D721Med (cell line): Measurements from ENCODE around the gene ENPP3.

Source experiments
- DNase-seq: peaks from one replicate; pipeline ENCODE4 v3.0.0; 2011; ENCODE audit warnings: low spot score; ENCODE audit not compliant: insufficient read length
- FAIRE-seq: peaks from 2 replicates; lab custom pipeline; 2011; peaks lifted over from hg19 to GRCh38; lab: Jason Lieb, UNC
- CTCF ChIP-seq: IDR thresholded peaks from 2 replicates; pipeline ENCODE4 v1.5.1; 2012; ENCODE audit warnings: mild to moderate bottlenecking, control low read depth; ENCODE audit not compliant: insufficient read depth; ENCODE audit errors: missing control alignments

Gene ENPP3

GRCh38 chr6:131754715-131755567 is 117.8 kb downstream of the ENPP3 start:
- no peak for TF ChIP-seq CTCF
- no peak for FAIRE-seq

GRCh38 chr6:131755597-131755996 is 118.5 kb downstream of the ENPP3 start:
- TF ChIP-seq CTCF: no peak
- DNase-seq (no peak), FAIRE-seq (no peak)

More at GRCh38 chr6:131754715-131755567, 117.8 kb downstream of the ENPP3 start:
- no peak for DNase-seq

- no peak for FAIRE-seq
- no peak for TF ChIP-seq CTCF
- no peak for DNase-seq
Observed at GRCh38 chr6:131756039-131756438, 118.9 kb downstream of the ENPP3 start.

- TF ChIP-seq CTCF: no peak
- FAIRE-seq (no peak), DNase-seq (no peak)
Observed at GRCh38 chr6:131758920-131759319, 121.8 kb downstream of the ENPP3 start.

GRCh38 chr6:131761060-131761761 is 124.1 kb downstream of the ENPP3 start:
- FAIRE-seq (no peak), DNase-seq (no peak)
- no peak for TF ChIP-seq CTCF

- FAIRE-seq (no peak), DNase-seq (no peak)
- TF ChIP-seq CTCF: no peak
Observed at GRCh38 chr6:131761762-131762067, 124.6 kb downstream of the ENPP3 start.

- DNase-seq (no peak), FAIRE-seq (no peak)
- no peak for TF ChIP-seq CTCF
Observed at GRCh38 chr6:131762984-131763383, 125.9 kb downstream of the ENPP3 start.
